DOHH2 (cell line): Measurements from ENCODE around the gene C2CD4A.

ENCODE experiments used
- EZH2phosphoT487 ChIP-seq: fragments of 200-600 bp; sonication (generic); IDR thresholded peaks from 2 replicates; pipeline ENCODE4 v1.6.1; 2017; ENCODE audit warnings: borderline replicate concordance, mild to moderate bottlenecking, antibody characterized with exemption, low read length, moderate library complexity, mixed read lengths
- TF ChIP-seq, protein P1 (sequence below): fragments of 200-600 bp; sonication (generic); IDR thresholded peaks from one replicate; pipeline ENCODE4 v1.5.1; 2014; ENCODE audit warnings: antibody characterized with exemption, mild to moderate bottlenecking, low read depth, low read length; ENCODE audit not compliant: poor library complexity, severe bottlenecking

DNA sequence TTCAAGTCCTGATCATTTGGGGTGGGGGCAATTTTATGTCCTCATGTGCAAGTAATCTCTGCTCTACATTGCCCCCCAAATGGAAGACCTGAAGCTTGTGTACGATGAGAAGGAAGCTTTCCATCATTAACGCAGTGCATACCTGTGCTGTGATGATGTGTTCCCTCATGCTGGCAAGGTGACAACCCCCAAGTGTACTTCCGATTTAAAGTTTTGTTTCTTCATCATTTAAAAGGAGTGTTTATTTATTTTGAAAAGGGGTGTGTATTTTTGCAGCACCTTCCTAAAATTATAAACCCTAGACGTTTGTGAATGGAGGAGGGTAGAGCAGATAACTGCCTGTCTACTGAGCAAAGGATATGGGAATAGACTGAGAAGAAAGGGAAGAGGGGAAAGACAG lies 45.3 kb downstream of the C2CD4A start:
- TF ChIP-seq, protein P1, sequence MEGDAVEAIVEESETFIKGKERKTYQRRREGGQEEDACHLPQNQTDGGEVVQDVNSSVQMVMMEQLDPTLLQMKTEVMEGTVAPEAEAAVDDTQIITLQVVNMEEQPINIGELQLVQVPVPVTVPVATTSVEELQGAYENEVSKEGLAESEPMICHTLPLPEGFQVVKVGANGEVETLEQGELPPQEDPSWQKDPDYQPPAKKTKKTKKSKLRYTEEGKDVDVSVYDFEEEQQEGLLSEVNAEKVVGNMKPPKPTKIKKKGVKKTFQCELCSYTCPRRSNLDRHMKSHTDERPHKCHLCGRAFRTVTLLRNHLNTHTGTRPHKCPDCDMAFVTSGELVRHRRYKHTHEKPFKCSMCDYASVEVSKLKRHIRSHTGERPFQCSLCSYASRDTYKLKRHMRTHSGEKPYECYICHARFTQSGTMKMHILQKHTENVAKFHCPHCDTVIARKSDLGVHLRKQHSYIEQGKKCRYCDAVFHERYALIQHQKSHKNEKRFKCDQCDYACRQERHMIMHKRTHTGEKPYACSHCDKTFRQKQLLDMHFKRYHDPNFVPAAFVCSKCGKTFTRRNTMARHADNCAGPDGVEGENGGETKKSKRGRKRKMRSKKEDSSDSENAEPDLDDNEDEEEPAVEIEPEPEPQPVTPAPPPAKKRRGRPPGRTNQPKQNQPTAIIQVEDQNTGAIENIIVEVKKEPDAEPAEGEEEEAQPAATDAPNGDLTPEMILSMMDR = no peak
- TF ChIP-seq EZH2phosphoT487 = no peak
